A673 (cell line): ENCODE results near the gene PPARG. TPM values are rescaled to one million over a fixed set of nuclear protein-coding genes. Genes with fewer than 3 reads are reported as not detected.

Source experiments
- BruUV-seq: library from RNA; stranded (reverse); fragments of 400-500 nt; replicated peaks from 2 replicates; lab custom pipeline; 2021; lab: Mats Ljungman, UMichigan
- CTCF ChIA-PET: fragments of 300-600 bp; sonication (Branson Sonifier 250); formaldehyde crosslinking; loops from one replicate; lab custom pipeline; 2022; ENCODE audit warnings: antibody characterized with exemption; lab: Charles Lee
- POLR2A ChIA-PET: fragments of 300-600 bp; sonication (Branson Sonifier 250); formaldehyde crosslinking; loops from one replicate; lab custom pipeline; 2022; ENCODE audit warnings: antibody characterized with exemption; ENCODE audit not compliant: low non-redundant PET; lab: Charles Lee
- DNase-seq: peaks from one replicate; pipeline ENCODE4 v3.0.0-alpha.2; 2015; ENCODE audit warnings: low spot score
- H3K27ac ChIP-seq: fragments of 200-600 bp; sonication (generic); 2 replicates; pipeline ENCODE4 v1.5.1; 2016; ENCODE audit warnings: mixed run types, low read depth, mild to moderate bottlenecking, mixed read lengths, antibody characterized with exemption, low read length; ENCODE audit not compliant: poor library complexity, severe bottlenecking
- H3K27me3 ChIP-seq: fragments of 200-600 bp; sonication (generic); replicated peaks from 2 replicates; pipeline ENCODE4 v1.6.1; 2017; ENCODE audit warnings: mixed run types, low read depth, mild to moderate bottlenecking, mixed read lengths, antibody characterized with exemption, low read length; ENCODE audit not compliant: insufficient read depth, poor library complexity
- H3K36me3 ChIP-seq: fragments of 200-600 bp; sonication (generic); 2 replicates; pipeline ENCODE4 v1.6.1; 2016; ENCODE audit warnings: mixed run types, mild to moderate bottlenecking, mixed read lengths, antibody characterized with exemption, low read length; ENCODE audit not compliant: insufficient read depth, poor library complexity, severe bottlenecking
- H3K4me1 ChIP-seq: fragments of 200-600 bp; sonication (generic); 2 replicates; pipeline ENCODE4 v1.6.1; 2017; ENCODE audit warnings: mixed run types, mild to moderate bottlenecking, mixed read lengths, antibody characterized with exemption, low read length; ENCODE audit not compliant: insufficient read depth, poor library complexity, severe bottlenecking
- H3K4me3 ChIP-seq: fragments of 200-600 bp; sonication (generic); 2 replicates; pipeline ENCODE4 v1.5.1; 2016; ENCODE audit warnings: low read depth, mixed run types, mild to moderate bottlenecking, mixed read lengths, low read length; ENCODE audit not compliant: poor library complexity, severe bottlenecking
- H3K9me3 ChIP-seq: fragments of 200-600 bp; sonication (generic); 2 replicates; pipeline ENCODE4 v1.6.1; 2016; ENCODE audit warnings: mixed run types, low read depth, mild to moderate bottlenecking, mixed read lengths, antibody characterized with exemption, low read length; ENCODE audit not compliant: poor library complexity, severe bottlenecking
- EZH2 ChIP-seq: fragments of 200-600 bp; sonication (generic); IDR thresholded peaks from 2 replicates; pipeline ENCODE4 v1.6.1; 2017; ENCODE audit warnings: borderline replicate concordance, low read depth, mild to moderate bottlenecking, mixed read lengths, antibody characterized with exemption, low read length; ENCODE audit not compliant: poor library complexity, severe bottlenecking
- intact Hi-C: fragments of 100-400 bp; cut with micrococcal nuclease; formaldehyde crosslinking; loops from one replicate; pipeline ENCODE4 v1.10.0; 2022; ENCODE audit not compliant: unreplicated experiment
- total RNA-seq: library from RNA; stranded (reverse); gene quantifications from 2 replicates; pipeline ENCODE4 v1.2.3, GENCODE V29; 2021
- TF ChIP-seq, protein P1 (sequence below): fragments of 300-800, 200-600 bp; sonication (generic); conservative IDR thresholded peaks from 2 replicates; pipeline ENCODE4 v1.5.1; 2017; ENCODE audit warnings: low read depth, mild to moderate bottlenecking, antibody characterized with exemption, low read length, moderate library complexity, mixed read lengths

PPARG gene
- total RNA-seq, 1 experiment from 2014 or later, result 0.62 TPM

DNA sequence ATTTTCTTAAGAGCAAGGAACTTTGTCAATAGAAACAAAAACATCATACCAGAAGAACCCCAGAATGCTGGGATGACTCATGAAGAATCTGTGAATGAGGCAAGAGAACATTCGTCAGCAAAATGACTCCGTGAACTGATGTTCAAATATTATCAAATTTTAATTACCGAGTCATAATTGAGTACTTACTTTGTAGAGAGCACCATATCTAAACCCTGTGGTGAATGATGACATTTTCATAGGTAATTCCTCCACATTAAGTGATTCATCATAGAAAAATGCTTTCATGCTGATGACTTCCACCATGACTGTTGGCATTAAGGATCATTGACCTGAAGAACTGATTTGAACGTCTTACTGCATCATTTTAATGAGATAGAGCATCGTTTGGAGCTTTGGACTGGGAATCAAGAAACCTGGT, 56.3 kb downstream of the PPARG start:
- no peak overlapping the region for H3K4me3 ChIP-seq
- CTCF ChIA-PET, result no interaction called here
- H3K4me1 ChIP-seq, result no peaks in the 10 kb centered on the region
- no peaks in the 10 kb centered on the region for H3K9me3 ChIP-seq
- peaks cover 25% of the 10 kb centered on the region for H3K27me3 ChIP-seq
- peak; percentile 3 for DNase-seq
- TF ChIP-seq, protein P1, sequence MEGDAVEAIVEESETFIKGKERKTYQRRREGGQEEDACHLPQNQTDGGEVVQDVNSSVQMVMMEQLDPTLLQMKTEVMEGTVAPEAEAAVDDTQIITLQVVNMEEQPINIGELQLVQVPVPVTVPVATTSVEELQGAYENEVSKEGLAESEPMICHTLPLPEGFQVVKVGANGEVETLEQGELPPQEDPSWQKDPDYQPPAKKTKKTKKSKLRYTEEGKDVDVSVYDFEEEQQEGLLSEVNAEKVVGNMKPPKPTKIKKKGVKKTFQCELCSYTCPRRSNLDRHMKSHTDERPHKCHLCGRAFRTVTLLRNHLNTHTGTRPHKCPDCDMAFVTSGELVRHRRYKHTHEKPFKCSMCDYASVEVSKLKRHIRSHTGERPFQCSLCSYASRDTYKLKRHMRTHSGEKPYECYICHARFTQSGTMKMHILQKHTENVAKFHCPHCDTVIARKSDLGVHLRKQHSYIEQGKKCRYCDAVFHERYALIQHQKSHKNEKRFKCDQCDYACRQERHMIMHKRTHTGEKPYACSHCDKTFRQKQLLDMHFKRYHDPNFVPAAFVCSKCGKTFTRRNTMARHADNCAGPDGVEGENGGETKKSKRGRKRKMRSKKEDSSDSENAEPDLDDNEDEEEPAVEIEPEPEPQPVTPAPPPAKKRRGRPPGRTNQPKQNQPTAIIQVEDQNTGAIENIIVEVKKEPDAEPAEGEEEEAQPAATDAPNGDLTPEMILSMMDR, result no peak
- no peak for TF ChIP-seq EZH2
- BruUV-seq, result no TSS peak
- H3K27ac ChIP-seq, result no peak overlapping the region
- H3K36me3 ChIP-seq, result no peaks in the 10 kb centered on the region
- intact Hi-C loops, result no loop called here
- POLR2A ChIA-PET, result no interaction called here

DNA sequence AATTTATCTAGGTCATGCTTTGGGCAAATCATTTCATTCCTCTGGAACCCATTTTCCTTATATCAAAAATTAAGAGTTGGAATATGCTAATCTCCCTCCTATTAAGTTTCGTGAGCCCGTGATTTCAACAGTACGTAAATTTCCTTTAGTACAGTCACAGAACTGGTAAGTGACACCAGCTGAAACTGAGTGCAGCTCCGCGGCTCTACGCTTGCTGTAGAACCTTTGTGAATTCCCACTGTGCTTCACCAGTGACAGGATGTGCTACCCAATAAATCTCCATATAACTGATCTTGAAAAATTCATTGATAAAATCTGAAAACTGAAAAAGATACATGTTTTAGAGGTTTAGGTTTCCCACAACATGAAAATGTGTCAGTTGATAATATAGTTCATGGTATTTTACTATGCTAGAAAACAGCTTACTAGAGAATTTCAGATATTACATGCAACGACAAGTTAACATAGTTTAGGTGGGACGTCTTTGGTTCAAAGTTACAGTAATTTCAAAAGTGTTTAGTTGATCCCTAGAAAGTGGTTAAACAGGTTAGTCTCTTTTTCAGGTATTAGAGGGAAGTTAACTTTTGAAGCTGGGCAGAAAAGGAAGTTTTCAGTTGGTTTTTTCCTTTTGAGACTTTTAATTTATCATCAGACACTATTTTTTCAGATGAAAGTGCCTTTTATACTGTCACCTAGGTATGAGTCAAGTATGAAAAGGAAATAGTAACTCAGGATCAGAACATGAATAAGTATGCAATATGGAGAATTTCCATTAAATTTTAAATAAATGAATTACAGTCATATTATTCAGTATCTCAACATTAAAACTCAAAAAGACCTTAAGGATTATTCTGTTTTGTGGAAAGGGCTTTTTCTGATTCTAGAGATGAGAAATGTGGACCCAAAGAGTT, 57.0 kb downstream of the PPARG start:
- no peaks in the 10 kb centered on the region for H3K36me3 ChIP-seq
- intact Hi-C loops, result no loop called here
- no TSS peak for BruUV-seq
- DNase-seq, result no peak
- peaks cover 19% of the 10 kb centered on the region for H3K27me3 ChIP-seq
- TF ChIP-seq EZH2, result no peak
- TF ChIP-seq, protein P1, result no peak
- H3K9me3 ChIP-seq, result no peaks in the 10 kb centered on the region
- no peak overlapping the region for H3K27ac ChIP-seq
- H3K4me1 ChIP-seq, result no peaks in the 10 kb centered on the region
- POLR2A ChIA-PET, result no interaction called here
- H3K4me3 ChIP-seq, result no peak overlapping the region
- CTCF ChIA-PET, result no interaction called here

DNA sequence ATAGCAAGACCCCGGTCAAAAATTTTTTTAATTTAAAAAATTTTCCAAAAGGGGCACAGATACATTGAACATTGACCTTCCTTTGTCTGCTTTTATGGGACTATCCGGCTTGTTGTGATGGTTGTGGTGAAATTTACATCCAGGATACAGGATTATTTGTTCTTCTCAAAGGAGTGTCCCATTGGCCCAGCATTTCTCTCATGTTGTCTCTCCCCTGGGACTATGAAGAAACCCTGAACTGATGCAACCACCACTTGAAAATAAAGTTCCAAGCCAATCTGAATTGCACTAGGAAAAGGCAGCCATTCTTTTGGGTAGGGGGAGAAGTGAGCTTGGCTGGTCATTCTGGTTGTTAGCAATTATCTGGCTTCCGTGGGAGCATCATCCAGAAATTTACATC, 58.4 kb downstream of the PPARG start:
- Histone ChIP-seq H3K36me3 (no peaks in the 10 kb centered on the region), H3K27me3 (peaks cover 19% of the 10 kb centered on the region), H3K9me3 (no peaks in the 10 kb centered on the region), H3K27ac (no peak overlapping the region), H3K4me1 (no peaks in the 10 kb centered on the region), H3K4me3 (no peak overlapping the region)
- intact Hi-C loops, result no loop called here
- no TSS peak for BruUV-seq
- CTCF ChIA-PET, result no interaction called here
- POLR2A ChIA-PET, result no interaction called here
- DNase-seq, result no peak
- TF ChIP-seq, protein P1, result no peak
- no peak for TF ChIP-seq EZH2
